ENCODE data around the gene RHBDD1.

Gene RHBDD1

GRCh38 chr2:226847090-226847489 lies 11.2 kb downstream of the RHBDD1 start:
- no peak for DNase-seq

- DNase-seq = no peak
Measured at GRCh38 chr2:226847511-226847910, 11.7 kb downstream of the RHBDD1 start.

- no peak for DNase-seq
Measured at GRCh38 chr2:226849349-226849748, 13.5 kb downstream of the RHBDD1 start.

GRCh38 chr2:226850024-226850423 lies 14.2 kb downstream of the RHBDD1 start:
- DNase-seq = no peak

- no peak for DNase-seq
Measured at GRCh38 chr2:226855787-226856186, 19.9 kb downstream of the RHBDD1 start.

- DNase-seq = no peak
Measured at GRCh38 chr2:226860087-226860486, 24.2 kb downstream of the RHBDD1 start.

- no peak for DNase-seq
Measured at GRCh38 chr2:226862623-226863022, 26.8 kb downstream of the RHBDD1 start.

GRCh38 chr2:226865273-226865672 lies 29.4 kb downstream of the RHBDD1 start:
- no peak for DNase-seq

GRCh38 chr2:226865710-226866109 lies 29.9 kb downstream of the RHBDD1 start:
- DNase-seq = no peak

- no peak for DNase-seq
Measured at GRCh38 chr2:226868331-226869162, 32.7 kb downstream of the RHBDD1 start.

- no peak for DNase-seq
Measured at GRCh38 chr2:226869371-226869770, 33.5 kb downstream of the RHBDD1 start.

- no peak for DNase-seq
Measured at GRCh38 chr2:226873051-226873620, 37.3 kb downstream of the RHBDD1 start.

GRCh38 chr2:226873826-226874225 lies 38.0 kb downstream of the RHBDD1 start:
- no peak for DNase-seq

GRCh38 chr2:226874749-226875148 lies 38.9 kb downstream of the RHBDD1 start:
- no peak for DNase-seq

- no peak for DNase-seq
Measured at GRCh38 chr2:226875438-226876225, 39.8 kb downstream of the RHBDD1 start.

GRCh38 chr2:226877491-226877890 lies 41.6 kb downstream of the RHBDD1 start:
- DNase-seq = no peak

- DNase-seq = no peak
Measured at GRCh38 chr2:226881287-226881686, 45.4 kb downstream of the RHBDD1 start.

- DNase-seq = no peak
Measured at GRCh38 chr2:226882606-226883005, 46.8 kb downstream of the RHBDD1 start.

GRCh38 chr2:226883296-226883795 lies 47.5 kb downstream of the RHBDD1 start:
- DNase-seq = no peak

- DNase-seq = no peak
Measured at GRCh38 chr2:226884166-226884565, 48.3 kb downstream of the RHBDD1 start.

- DNase-seq = no peak
Measured at GRCh38 chr2:226885769-226886435, 50.0 kb downstream of the RHBDD1 start.

- no peak for DNase-seq
Measured at GRCh38 chr2:226887940-226888339, 52.1 kb downstream of the RHBDD1 start.

- DNase-seq = no peak
Measured at GRCh38 chr2:226888378-226888965, 52.6 kb downstream of the RHBDD1 start.
